GM23338 (cell line): ENCODE results near the gene CPB2. TPM values are rescaled to one million over a fixed set of nuclear protein-coding genes. Genes with fewer than 3 reads are reported as not detected.

Experiments used
- ATAC-seq: fragments of 200-7000 bp; cut with Tn5 transposase; 3 replicates; pipeline ENCODE4 v1.9.1; 2020
- DNase-seq: peaks from one replicate; pipeline ENCODE4 v3.0.0-alpha.2; 2015; ENCODE audit warnings: low spot score
- H2AFZ ChIP-seq: fragments of 200-600 bp; sonication (generic); 2 replicates; pipeline ENCODE4 v1.8.0; 2016; ENCODE audit warnings: antibody characterized with exemption, mild to moderate bottlenecking, moderate library complexity
- H3F3A ChIP-seq: fragments of 200-600 bp; sonication (generic); replicated peaks from 2 replicates; pipeline ENCODE4 v1.8.0; 2017; ENCODE audit warnings: antibody characterized with exemption, mixed run types, low read depth
- H3K27ac ChIP-seq: fragments of 200-600 bp; sonication (generic); 2 replicates; pipeline ENCODE4 v1.6.1; 2016; ENCODE audit warnings: low read depth
- H3K27me3 ChIP-seq: fragments of 200-600 bp; sonication (generic); 2 replicates; pipeline ENCODE4 v1.8.0; 2016; ENCODE audit warnings: mild to moderate bottlenecking, mixed run types, moderate library complexity; ENCODE audit not compliant: insufficient read depth
- H3K36me3 ChIP-seq: fragments of 200-600 bp; sonication (generic); 2 replicates; pipeline ENCODE4 v1.8.0; 2016; ENCODE audit warnings: mild to moderate bottlenecking; ENCODE audit not compliant: insufficient read depth
- H3K4me1 ChIP-seq: fragments of 200-600 bp; sonication (generic); 2 replicates; pipeline ENCODE4 v1.8.0; 2016; ENCODE audit warnings: mild to moderate bottlenecking, moderate library complexity; ENCODE audit not compliant: insufficient read depth
- H3K4me2 ChIP-seq: fragments of 200-600 bp; sonication (generic); 2 replicates; pipeline ENCODE4 v1.7.1; 2017; ENCODE audit warnings: mixed run types
- H3K4me3 ChIP-seq: fragments of 200-600 bp; sonication (generic); 2 replicates; pipeline ENCODE4 v1.6.1; 2016; ENCODE audit warnings: mixed run types
- H3K79me2 ChIP-seq: fragments of 200-600 bp; sonication (generic); replicated peaks from 2 replicates; pipeline ENCODE4 v1.8.0; 2017; ENCODE audit warnings: mild to moderate bottlenecking; ENCODE audit not compliant: insufficient read depth
- H3K9me2 ChIP-seq: fragments of 200-600 bp; sonication (generic); 2 replicates; pipeline ENCODE4 v1.8.0; 2017; ENCODE audit not compliant: insufficient read depth
- H4K20me1 ChIP-seq: fragments of 200-600 bp; sonication (generic); replicated peaks from 2 replicates; pipeline ENCODE4 v1.8.0; 2017; ENCODE audit warnings: mild to moderate bottlenecking; ENCODE audit not compliant: insufficient read depth
- H3K27ac Mint-ChIP-seq: 2 replicates; pipeline ENCODE4 v1.8.0; 2020; ENCODE audit warnings: inconsistent platforms, mild to moderate bottlenecking, moderate library complexity, mixed read lengths
- H3K27me3 Mint-ChIP-seq: 3 replicates; pipeline ENCODE4 v1.8.0; 2022; ENCODE audit warnings: low read depth, mild to moderate bottlenecking, moderate library complexity, mixed read lengths, inconsistent platforms; ENCODE audit not compliant: insufficient read depth, poor library complexity
- H3K36me3 Mint-ChIP-seq: 3 replicates; pipeline ENCODE4 v1.8.0; 2021; ENCODE audit warnings: low read depth, mild to moderate bottlenecking, inconsistent platforms, moderate library complexity, mixed read lengths
- H3K4me1 Mint-ChIP-seq: 3 replicates; pipeline ENCODE4 v1.8.0; 2020; ENCODE audit warnings: mild to moderate bottlenecking, inconsistent platforms, mixed read lengths
- H3K4me3 Mint-ChIP-seq: 3 replicates; pipeline ENCODE4 v1.8.0; 2021; ENCODE audit warnings: moderate library complexity, mild to moderate bottlenecking, inconsistent platforms, mixed read lengths
- H3K9me3 Mint-ChIP-seq: 3 replicates; pipeline ENCODE4 v1.8.0; 2020; ENCODE audit warnings: moderate library complexity, mild to moderate bottlenecking, inconsistent platforms, mixed read lengths
- CREB1 ChIP-seq: fragments of 250-450 bp; sonication (Bioruptor Pico); IDR thresholded peaks from 2 replicates; pipeline ENCODE4 v1.5.0; 2020; ENCODE audit warnings: low read depth, mild to moderate bottlenecking, moderate library complexity
- EZH2 ChIP-seq: fragments of 200-600 bp; sonication (generic); IDR thresholded peaks from one replicate; pipeline ENCODE4 v1.8.0; 2017; ENCODE audit warnings: antibody characterized with exemption, mild to moderate bottlenecking, low read depth; ENCODE audit not compliant: unreplicated experiment
- EZH2phosphoT487 ChIP-seq: fragments of 200-600 bp; sonication (generic); IDR thresholded peaks from one replicate; pipeline ENCODE4 v1.8.1; 2018; ENCODE audit warnings: antibody characterized with exemption; ENCODE audit not compliant: unreplicated experiment
- JUNB ChIP-seq: IDR thresholded peaks from one replicate; pipeline ENCODE4 v1.6.1; 2016; ENCODE audit warnings: antibody characterized with exemption; ENCODE audit not compliant: unreplicated experiment
- NANOG ChIP-seq: IDR thresholded peaks from 2 replicates; pipeline ENCODE4 v1.6.1; 2016; ENCODE audit warnings: antibody characterized with exemption, borderline replicate concordance
- POLR2AphosphoS5 ChIP-seq: IDR thresholded peaks from 2 replicates; pipeline ENCODE4 v1.6.1; 2016; ENCODE audit warnings: antibody characterized with exemption, low read depth
- REST ChIP-seq: IDR thresholded peaks from one replicate; pipeline ENCODE4 v1.6.1; 2018; ENCODE audit warnings: antibody characterized with exemption; ENCODE audit not compliant: unreplicated experiment
- STAT1 ChIP-seq: IDR thresholded peaks from one replicate; pipeline ENCODE4 v1.6.1; 2016; ENCODE audit warnings: antibody characterized with exemption; ENCODE audit not compliant: unreplicated experiment
- ZNF114 ChIP-seq: fragments of 250-450 bp; sonication (Bioruptor Pico); IDR thresholded peaks from 2 replicates; pipeline ENCODE4 v1.5.0; 2020; ENCODE audit warnings: mild to moderate bottlenecking, moderate library complexity
- ZNF331 ChIP-seq: fragments of 250-450 bp; sonication (Bioruptor Pico); IDR thresholded peaks from 2 replicates; pipeline ENCODE4 v1.5.0; 2020; ENCODE audit warnings: low read depth, mild to moderate bottlenecking, moderate library complexity
- ZNF462 ChIP-seq: fragments of 250-450 bp; sonication (Bioruptor Pico); IDR thresholded peaks from 2 replicates; pipeline ENCODE4 v1.5.0; 2020; ENCODE audit warnings: mild to moderate bottlenecking, moderate library complexity
- polyA plus RNA-seq: library from polyadenylated mRNA; unstranded; fragments of >200 nt; fragmentation: Nextera tagmentation; extraction: Ambion mirVana; gene quantifications from 2 replicates; pipeline ENCODE4 v1.2.1, GENCODE V29; 2016
- total RNA-seq: library from RNA; depleted of rRNA; stranded (reverse); fragments of >200 nt; shearing (Covaris generic); gene quantifications from 2 replicates; pipeline ENCODE4 v1.2.3, GENCODE V29; 2014
- TF ChIP-seq, protein P1 (sequence below): IDR thresholded peaks from 2 replicates; pipeline ENCODE4 v1.6.1; 2016; ENCODE audit warnings: antibody characterized with exemption
- TF ChIP-seq, protein P2 (sequence below), 2 experiments: fragments of 200-600 bp in 1 of 2; sonication (generic) in 1 of 2; conservative IDR thresholded peaks; 2 replicates each; pipeline versions ENCODE4 v1.5.1 to v1.6.1; 2016 to 2017; ENCODE audit warnings: antibody characterized with exemption in 2 of 2, low read depth in 2 of 2, mild to moderate bottlenecking in 2 of 2, moderate library complexity in 1 of 2

The CPB2 gene
- total and polyA plus RNA-seq, 2 experiments from 2014 or later, result 0.47 TPM; not detected in 1

DNA sequence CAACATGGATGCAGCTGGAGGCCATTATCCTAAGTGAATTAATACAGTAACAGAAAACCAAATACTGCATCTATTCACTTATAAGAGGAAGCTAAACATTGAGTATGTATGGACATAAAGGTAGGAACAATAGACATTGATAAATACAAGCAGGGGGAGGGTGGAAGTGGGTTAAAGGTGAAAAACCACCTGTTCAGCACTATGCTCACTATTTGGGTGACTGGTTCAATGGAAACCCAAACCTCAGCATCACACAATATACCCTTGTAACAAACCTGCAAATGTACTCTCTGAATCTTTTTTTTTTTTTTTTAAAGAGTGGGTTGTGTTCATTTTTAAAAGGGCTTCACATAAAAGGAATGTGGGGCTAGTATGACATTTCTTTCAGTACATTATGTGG, 26.9 kb upstream of the CPB2 start:
- Histone ChIP-seq H4K20me1 (no peaks in the 10 kb centered on the region), H3K36me3 (no peaks in the 10 kb centered on the region), H3K27me3 (no peaks in the 10 kb centered on the region), H3K4me1 (peaks cover 4% of the 10 kb centered on the region; the same call in 1 of the 2 replicates), H3K79me2 (no peaks in the 10 kb centered on the region), H3K4me3 (no peak overlapping the region), H3K4me2 (no peak overlapping the region), H2AFZ (no peak overlapping the region), H3F3A (no peaks in the 10 kb centered on the region), H3K9me2 (no peaks in the 10 kb centered on the region), H3K27ac (no peak overlapping the region)
- ATAC-seq, result no peak
- Mint-ChIP-seq H3K27ac (no peak overlapping the region), H3K27me3 (peaks cover 2% of the 10 kb centered on the region), H3K9me3 (no peaks in the 10 kb centered on the region), H3K4me3 (no peak overlapping the region), H3K36me3 (no peaks in the 10 kb centered on the region), H3K4me1 (peaks cover 21% of the 10 kb centered on the region)
- TF ChIP-seq, protein P1, sequence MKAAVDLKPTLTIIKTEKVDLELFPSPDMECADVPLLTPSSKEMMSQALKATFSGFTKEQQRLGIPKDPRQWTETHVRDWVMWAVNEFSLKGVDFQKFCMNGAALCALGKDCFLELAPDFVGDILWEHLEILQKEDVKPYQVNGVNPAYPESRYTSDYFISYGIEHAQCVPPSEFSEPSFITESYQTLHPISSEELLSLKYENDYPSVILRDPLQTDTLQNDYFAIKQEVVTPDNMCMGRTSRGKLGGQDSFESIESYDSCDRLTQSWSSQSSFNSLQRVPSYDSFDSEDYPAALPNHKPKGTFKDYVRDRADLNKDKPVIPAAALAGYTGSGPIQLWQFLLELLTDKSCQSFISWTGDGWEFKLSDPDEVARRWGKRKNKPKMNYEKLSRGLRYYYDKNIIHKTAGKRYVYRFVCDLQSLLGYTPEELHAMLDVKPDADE, result no peak
- TF ChIP-seq STAT1, result no peak
- no peak for TF ChIP-seq EZH2
- no peak for TF ChIP-seq ZNF462
- no peak for TF ChIP-seq ZNF331
- no peak for TF ChIP-seq ZNF114
- no peak for TF ChIP-seq REST
- no peak for TF ChIP-seq EZH2phosphoT487
- no peak for TF ChIP-seq POLR2AphosphoS5
- no peak for TF ChIP-seq CREB1 (CRISPR knock-in tag)
- no peak for TF ChIP-seq NANOG
- TF ChIP-seq JUNB, result no peak
- TF ChIP-seq, protein P2, sequence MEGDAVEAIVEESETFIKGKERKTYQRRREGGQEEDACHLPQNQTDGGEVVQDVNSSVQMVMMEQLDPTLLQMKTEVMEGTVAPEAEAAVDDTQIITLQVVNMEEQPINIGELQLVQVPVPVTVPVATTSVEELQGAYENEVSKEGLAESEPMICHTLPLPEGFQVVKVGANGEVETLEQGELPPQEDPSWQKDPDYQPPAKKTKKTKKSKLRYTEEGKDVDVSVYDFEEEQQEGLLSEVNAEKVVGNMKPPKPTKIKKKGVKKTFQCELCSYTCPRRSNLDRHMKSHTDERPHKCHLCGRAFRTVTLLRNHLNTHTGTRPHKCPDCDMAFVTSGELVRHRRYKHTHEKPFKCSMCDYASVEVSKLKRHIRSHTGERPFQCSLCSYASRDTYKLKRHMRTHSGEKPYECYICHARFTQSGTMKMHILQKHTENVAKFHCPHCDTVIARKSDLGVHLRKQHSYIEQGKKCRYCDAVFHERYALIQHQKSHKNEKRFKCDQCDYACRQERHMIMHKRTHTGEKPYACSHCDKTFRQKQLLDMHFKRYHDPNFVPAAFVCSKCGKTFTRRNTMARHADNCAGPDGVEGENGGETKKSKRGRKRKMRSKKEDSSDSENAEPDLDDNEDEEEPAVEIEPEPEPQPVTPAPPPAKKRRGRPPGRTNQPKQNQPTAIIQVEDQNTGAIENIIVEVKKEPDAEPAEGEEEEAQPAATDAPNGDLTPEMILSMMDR (conservative IDR thresholded peaks at IDR 0.05; ENCODE audit: low read depth in 2 of 2), result no peak
- DNase-seq, result no peak
